ENCODE data around the gene FGF14. TPM values are rescaled to one million over a fixed set of nuclear protein-coding genes. Genes with fewer than 3 reads are reported as not detected.

Gene FGF14
- total RNA-seq, 1 experiment from 2014 or later = not detected

DNA sequence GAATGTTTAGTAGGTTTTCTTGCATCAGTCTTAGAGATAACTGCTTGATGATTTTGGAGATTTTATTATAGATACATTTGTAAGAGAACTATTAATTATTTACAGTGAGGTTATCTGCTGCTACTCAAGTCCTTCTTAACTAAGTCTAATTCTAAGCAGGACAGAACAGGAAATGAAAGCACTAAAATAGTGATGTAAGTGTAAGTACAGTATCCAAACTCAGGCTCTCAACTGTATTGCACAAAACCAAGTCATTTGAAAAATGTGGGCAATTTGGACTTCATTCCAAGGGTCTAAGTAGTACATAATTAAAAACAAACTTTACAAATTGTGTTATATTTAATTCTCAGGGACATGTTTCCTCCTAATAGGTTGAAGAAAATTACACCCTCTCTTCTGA is 532.3 kb downstream of the FGF14 start:
- H3F3A ChIP-seq (ENCODE audit: low read length, unreplicated experiment) = no peaks in the 10 kb centered on the region
- no peak for TF ChIP-seq EZH2 (IDR thresholded peaks at IDR 0.05; ENCODE audit: low read length, unreplicated experiment)
- no peak for TF ChIP-seq CTCF (conservative IDR thresholded peaks at IDR 0.05; ENCODE audit: low read depth, low read length)
- ChIA-PET POLR2A (ENCODE audit: unreplicated experiment) (no interaction called here), CTCF (no interaction called here)
- intact Hi-C loops (cut with micrococcal nuclease) = no loop called here
- H3K9me3 ChIP-seq (ENCODE audit: low read length) = no peaks in the 10 kb centered on the region
- H3K9me2 ChIP-seq (replicated peaks; ENCODE audit: low read length) = no peaks in the 10 kb centered on the region
- no peak overlapping the region for H3K9ac ChIP-seq (ENCODE audit: low read length)
- peaks cover 72% of the 10 kb centered on the region for H3K27me3 ChIP-seq (ENCODE audit: low read length)
- H3K4me3 ChIP-seq (ENCODE audit: low read length) = no peak overlapping the region
- DNase-seq (no peak), ATAC-seq (no peak)
- no peaks in the 10 kb centered on the region for H3K79me2 ChIP-seq (ENCODE audit: low read length)
- H3K4me1 ChIP-seq (ENCODE audit: insufficient read depth, low read length) = no peaks in the 10 kb centered on the region
- no peaks in the 10 kb centered on the region for H3K36me3 ChIP-seq (ENCODE audit: low read depth, low read length)
- H2AFZ ChIP-seq (ENCODE audit: low read length) = no peak overlapping the region
- H4K20me1 ChIP-seq (ENCODE audit: low read length) = no peaks in the 10 kb centered on the region
- no TSS peak for BruUV-seq (replicated peaks)
- no peak overlapping the region for H3K27ac ChIP-seq (ENCODE audit: low read length)
- no peak overlapping the region for H3K4me2 ChIP-seq (ENCODE audit: low read length)

DNA sequence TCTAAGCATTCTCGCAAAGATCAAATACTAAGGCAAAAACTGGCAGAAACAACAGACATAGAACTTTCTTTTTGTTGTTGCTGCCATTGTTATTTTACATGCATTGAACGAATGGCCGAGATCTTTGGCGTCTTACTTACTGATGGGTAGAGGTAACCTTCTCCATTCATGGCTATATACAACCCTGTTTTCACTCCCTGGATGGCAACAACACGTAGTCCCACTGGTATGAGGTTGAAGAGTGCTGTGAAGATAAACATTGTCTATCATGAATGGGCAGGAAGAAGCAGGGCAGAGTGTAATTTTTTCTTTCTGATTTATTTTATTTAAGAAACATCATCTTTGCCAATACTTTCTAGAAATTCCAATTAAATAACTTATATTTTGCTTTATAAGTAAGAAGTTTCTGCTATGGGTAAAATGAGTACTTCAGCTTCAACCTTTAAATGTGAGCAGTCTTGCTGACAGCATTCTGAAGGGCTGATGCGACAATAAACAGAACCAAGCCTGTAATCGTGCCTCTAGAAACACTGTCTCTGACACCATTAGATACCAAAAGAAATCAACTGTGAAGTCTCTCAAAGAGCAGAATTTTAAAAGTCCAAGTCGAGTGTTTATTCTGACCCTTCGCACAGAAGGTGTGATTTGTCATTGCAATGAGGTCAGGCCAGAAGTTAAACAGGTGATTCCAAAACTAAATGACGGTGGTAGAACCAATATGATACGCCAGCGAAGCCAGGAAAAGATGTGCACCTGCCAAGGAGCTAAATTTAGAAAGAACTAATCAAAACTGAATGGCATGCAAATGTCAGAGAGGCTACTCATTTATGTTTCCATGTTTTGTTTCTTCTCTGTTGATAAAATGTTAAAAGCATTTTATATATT is 533.0 kb downstream of the FGF14 start:
- ATAC-seq (no peak), DNase-seq (no peak)
- CTCF ChIA-PET = no interaction called here
- no peak overlapping the region for H3K27ac ChIP-seq (ENCODE audit: low read length)
- BruUV-seq (replicated peaks) = no TSS peak
- H3K4me2 ChIP-seq (ENCODE audit: low read length) = no peak overlapping the region
- no peak for TF ChIP-seq EZH2phosphoT487 (IDR thresholded peaks at IDR 0.05; ENCODE audit: borderline replicate concordance, low read length)
- TF ChIP-seq CTCF (conservative IDR thresholded peaks at IDR 0.05; ENCODE audit: low read depth, low read length) = no peak
- TF ChIP-seq EZH2 (IDR thresholded peaks at IDR 0.05; ENCODE audit: low read length, unreplicated experiment) = no peak
- no peaks in the 10 kb centered on the region for H3K36me3 ChIP-seq (ENCODE audit: low read depth, low read length)
- H3K4me3 ChIP-seq (ENCODE audit: low read length) = no peak overlapping the region
- H3K4me1 ChIP-seq (ENCODE audit: insufficient read depth, low read length) = no peaks in the 10 kb centered on the region
- POLR2A ChIA-PET (ENCODE audit: unreplicated experiment) = no interaction called here
- no peaks in the 10 kb centered on the region for H4K20me1 ChIP-seq (ENCODE audit: low read length)
- no peaks in the 10 kb centered on the region for H3K9me2 ChIP-seq (replicated peaks; ENCODE audit: low read length)
- H2AFZ ChIP-seq (ENCODE audit: low read length) = no peak overlapping the region
- no peaks in the 10 kb centered on the region for H3K9me3 ChIP-seq (ENCODE audit: low read length)
- H3K79me2 ChIP-seq (ENCODE audit: low read length) = no peaks in the 10 kb centered on the region
- no peaks in the 10 kb centered on the region for H3F3A ChIP-seq (ENCODE audit: low read length, unreplicated experiment)
- intact Hi-C loops (cut with micrococcal nuclease) = no loop called here
- H3K27me3 ChIP-seq (ENCODE audit: low read length) = peaks cover 78% of the 10 kb centered on the region
- no peak overlapping the region for H3K9ac ChIP-seq (ENCODE audit: low read length)

DNA sequence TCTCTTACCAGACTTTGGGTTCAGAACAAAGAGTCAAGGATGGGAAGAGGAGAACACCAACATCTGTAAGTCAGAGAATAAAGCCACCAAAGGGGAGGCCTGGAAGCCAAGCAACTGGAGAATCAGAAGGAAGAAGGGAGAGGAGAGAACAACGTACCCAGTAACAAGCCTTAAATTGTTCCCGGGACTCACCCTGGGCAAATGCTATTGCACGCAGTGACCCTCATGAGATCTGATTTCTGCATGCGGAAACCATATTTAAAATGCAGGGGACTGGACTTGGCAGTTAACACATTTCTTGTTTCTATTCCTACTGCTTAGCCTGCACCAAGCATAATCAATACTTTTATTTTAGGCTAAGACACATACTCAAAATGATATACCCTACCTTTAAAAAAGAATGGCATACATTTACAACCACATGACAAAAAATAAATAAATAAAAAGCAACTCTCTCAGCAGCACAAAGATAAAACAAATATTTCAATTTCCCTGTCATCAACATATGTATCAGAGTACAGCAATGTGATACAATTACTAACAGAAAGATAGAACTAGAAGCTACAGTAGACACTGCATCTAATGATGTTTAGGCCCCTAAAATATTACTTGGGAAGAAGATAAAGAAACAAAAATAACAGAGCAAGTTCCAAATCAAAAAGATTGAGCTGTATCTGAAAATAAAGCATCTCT is 534.8 kb downstream of the FGF14 start:
- Histone ChIP-seq H3K79me2 (ENCODE audit: low read length) (no peaks in the 10 kb centered on the region), H3K9me3 (ENCODE audit: low read length) (no peaks in the 10 kb centered on the region), H3K27me3 (ENCODE audit: low read length) (peaks cover 71% of the 10 kb centered on the region), H3K36me3 (ENCODE audit: low read depth, low read length) (no peaks in the 10 kb centered on the region), H3K4me1 (ENCODE audit: insufficient read depth, low read length) (no peaks in the 10 kb centered on the region), H2AFZ (ENCODE audit: low read length) (no peak overlapping the region), H3K4me2 (ENCODE audit: low read length) (no peak overlapping the region), H3F3A (ENCODE audit: low read length, unreplicated experiment) (no peaks in the 10 kb centered on the region), H3K27ac (ENCODE audit: low read length) (no peak overlapping the region), H3K9ac (ENCODE audit: low read length) (no peak overlapping the region), H3K9me2 (replicated peaks; ENCODE audit: low read length) (no peaks in the 10 kb centered on the region), H4K20me1 (ENCODE audit: low read length) (no peaks in the 10 kb centered on the region), H3K4me3 (ENCODE audit: low read length) (no peak overlapping the region)
- no TSS peak for BruUV-seq (replicated peaks)
- no peak for TF ChIP-seq CTCF (conservative IDR thresholded peaks at IDR 0.05; ENCODE audit: low read depth, low read length)
- TF ChIP-seq EZH2 (IDR thresholded peaks at IDR 0.05; ENCODE audit: low read length, unreplicated experiment) = no peak
- TF ChIP-seq EZH2phosphoT487 (IDR thresholded peaks at IDR 0.05; ENCODE audit: borderline replicate concordance, low read length) = no peak
- POLR2A ChIA-PET (ENCODE audit: unreplicated experiment) = no interaction called here
- intact Hi-C loops (cut with micrococcal nuclease) = no loop called here
- ATAC-seq = no peak
- no peak for DNase-seq
- CTCF ChIA-PET = no interaction called here

Data from PC-3 (cell line).